ENCODE data around the gene SNRPD2.

The SNRPD2 gene

DNA sequence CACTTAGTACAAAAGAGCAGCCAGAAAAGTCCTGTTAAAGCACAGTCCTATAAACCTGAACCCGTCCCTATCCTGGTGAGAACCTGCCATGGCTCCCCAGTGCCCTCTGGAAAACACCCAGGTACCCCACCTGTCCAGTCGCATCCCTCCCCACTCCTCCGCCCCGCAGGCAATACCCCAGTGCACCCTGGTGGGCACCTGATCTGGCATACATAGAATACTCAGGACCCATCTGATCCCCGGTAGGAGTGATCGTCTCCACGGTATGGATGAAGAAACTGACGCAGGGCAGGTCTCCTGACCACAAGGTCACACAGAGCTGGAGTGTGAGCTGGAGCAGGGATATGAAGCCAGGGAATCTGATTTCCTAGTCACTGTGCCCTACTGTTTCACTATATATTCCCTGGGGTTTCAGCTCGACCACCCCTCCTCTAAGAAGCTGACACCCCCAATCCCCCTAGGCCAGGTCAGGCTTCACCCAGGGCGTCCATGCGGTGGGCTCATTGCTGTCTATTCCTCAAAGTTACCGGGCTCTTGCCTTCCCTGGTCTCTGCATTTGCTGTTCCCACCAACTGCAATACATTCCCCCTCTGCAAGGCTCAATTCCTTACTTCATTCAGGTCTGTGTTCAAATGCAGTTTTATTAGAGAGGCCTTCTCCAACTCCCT, 26.4 kb upstream of the SNRPD2 start:
- H3K9me3 ChIP-seq (ENCODE audit: insufficient read depth, low read length), result no peaks in the 10 kb centered on the region
- no peaks in the 10 kb centered on the region for H3K27me3 ChIP-seq (ENCODE audit: low read length)
- H3K9me2 ChIP-seq (replicated peaks; ENCODE audit: insufficient read depth, low read length), result no peaks in the 10 kb centered on the region
- no peaks in the 10 kb centered on the region for H4K20me1 ChIP-seq (ENCODE audit: low read depth, low read length)
- H3F3A ChIP-seq (ENCODE audit: insufficient read depth), result peaks cover 11% of the 10 kb centered on the region
- H3K36me3 ChIP-seq (ENCODE audit: low read length), result no peaks in the 10 kb centered on the region
- H3K27ac ChIP-seq (ENCODE audit: low read depth, low read length), result peak overlapping the region; percentile 79
- no peak for TF ChIP-seq EZH2phosphoT487 (conservative IDR thresholded peaks at IDR 0.05; ENCODE audit: low read length)
- TF ChIP-seq, protein P1, sequence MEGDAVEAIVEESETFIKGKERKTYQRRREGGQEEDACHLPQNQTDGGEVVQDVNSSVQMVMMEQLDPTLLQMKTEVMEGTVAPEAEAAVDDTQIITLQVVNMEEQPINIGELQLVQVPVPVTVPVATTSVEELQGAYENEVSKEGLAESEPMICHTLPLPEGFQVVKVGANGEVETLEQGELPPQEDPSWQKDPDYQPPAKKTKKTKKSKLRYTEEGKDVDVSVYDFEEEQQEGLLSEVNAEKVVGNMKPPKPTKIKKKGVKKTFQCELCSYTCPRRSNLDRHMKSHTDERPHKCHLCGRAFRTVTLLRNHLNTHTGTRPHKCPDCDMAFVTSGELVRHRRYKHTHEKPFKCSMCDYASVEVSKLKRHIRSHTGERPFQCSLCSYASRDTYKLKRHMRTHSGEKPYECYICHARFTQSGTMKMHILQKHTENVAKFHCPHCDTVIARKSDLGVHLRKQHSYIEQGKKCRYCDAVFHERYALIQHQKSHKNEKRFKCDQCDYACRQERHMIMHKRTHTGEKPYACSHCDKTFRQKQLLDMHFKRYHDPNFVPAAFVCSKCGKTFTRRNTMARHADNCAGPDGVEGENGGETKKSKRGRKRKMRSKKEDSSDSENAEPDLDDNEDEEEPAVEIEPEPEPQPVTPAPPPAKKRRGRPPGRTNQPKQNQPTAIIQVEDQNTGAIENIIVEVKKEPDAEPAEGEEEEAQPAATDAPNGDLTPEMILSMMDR (IDR thresholded peaks at IDR 0.05; ENCODE audit: insufficient read depth, low read length, poor library complexity, severe bottlenecking), result no peak
- no peak overlapping the region for H2AFZ ChIP-seq (ENCODE audit: low read depth, low read length, severe bottlenecking)
- H3K4me3 ChIP-seq (ENCODE audit: insufficient read depth, low read length, poor library complexity, severe bottlenecking), result peak overlapping the region; percentile 53
- H3K4me2 ChIP-seq (ENCODE audit: low read depth, low read length, poor library complexity, severe bottlenecking), result peak overlapping the region; percentile 70
- H3K9ac ChIP-seq (ENCODE audit: low read length), result peak overlapping the region; percentile 89
- H3K79me2 ChIP-seq (ENCODE audit: insufficient read depth, low read length), result peaks cover 45% of the 10 kb centered on the region

DNA sequence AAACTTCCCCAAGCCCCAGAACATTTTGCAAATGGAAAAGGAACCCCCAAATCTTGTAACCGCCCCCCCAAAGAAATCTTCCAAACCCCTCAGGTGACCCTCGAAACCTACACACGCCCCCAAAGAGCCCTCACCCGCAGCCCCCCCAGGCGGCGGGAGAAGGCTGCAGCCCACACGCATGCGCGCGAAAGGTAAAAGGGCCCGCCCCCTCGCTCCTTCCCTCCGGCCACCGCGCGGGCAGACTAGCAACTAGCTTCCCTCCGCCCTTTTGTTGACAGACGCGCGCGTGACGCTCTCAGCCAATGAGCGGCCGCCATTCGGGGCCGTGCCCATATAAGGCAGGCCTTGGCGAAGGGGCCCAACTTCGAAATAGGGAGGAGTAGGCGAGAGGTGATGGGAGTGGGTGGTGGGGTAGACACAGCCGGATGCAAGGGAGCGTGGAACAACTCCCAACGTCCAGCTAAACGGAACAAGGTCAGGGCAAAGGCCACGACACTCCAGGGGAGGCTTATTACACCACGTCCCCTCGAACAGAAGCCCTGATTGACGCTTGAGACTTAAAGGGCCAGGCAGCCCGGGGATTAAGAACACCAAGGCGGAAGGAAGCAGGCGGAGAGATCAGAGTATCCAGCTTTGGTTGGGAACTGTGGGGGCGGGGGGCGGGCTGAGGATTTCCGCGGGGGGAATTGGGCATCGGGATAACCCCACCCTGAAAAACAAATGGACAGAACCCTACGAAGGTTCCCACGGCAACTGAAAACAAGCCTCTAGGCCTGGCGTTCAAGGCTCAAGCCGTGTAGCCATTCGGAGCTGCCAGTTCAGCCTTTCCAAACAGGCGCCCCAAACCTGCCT, 25.6 kb upstream of the SNRPD2 start:
- no peak for TF ChIP-seq EZH2phosphoT487 (conservative IDR thresholded peaks at IDR 0.05; ENCODE audit: low read length)
- TF ChIP-seq, protein P1 (IDR thresholded peaks at IDR 0.05; ENCODE audit: insufficient read depth, low read length, poor library complexity, severe bottlenecking), result peak; percentile 12
- H3K9ac ChIP-seq (ENCODE audit: low read length), result peak overlapping the region; percentile 89

DNA sequence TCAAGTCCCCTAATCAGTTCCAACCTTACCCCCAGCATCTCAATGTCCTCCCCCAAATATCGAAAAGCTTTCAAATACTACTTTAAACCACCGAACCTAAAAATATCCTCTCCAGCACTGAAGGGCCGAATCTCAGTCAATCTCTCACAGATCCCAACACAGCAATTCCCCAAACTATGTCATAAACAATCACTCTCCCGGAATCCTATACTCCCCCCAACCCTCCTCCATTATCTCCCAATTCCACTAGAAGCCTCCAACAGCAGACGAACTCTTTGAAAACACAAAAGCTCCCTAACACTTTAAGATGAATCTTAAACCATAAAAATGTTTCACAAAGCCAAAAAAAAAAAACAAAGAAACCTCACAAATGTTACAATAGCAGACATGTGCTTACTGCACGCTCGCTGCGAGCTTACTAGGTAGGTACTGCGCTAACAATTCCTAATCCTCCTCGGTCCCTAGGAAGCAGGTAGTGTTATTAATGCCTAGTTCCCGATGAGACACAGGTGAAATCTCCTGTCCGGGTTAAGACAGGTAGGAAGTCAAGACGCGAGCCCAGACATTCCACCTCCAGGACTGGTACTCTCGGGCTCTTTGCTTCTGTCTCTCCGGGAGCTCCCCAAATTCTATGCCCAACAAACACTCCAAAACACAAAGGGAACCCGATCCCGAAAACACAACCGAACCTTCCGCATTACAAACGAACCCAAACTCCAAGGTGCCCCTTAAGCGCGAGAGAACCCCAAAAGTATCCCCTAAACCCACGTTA, 24.8 kb upstream of the SNRPD2 start:
- H2AFZ ChIP-seq (ENCODE audit: low read depth, low read length, severe bottlenecking), result peak overlapping the region; percentile 38
- H3K36me3 ChIP-seq (ENCODE audit: low read length), result no peaks in the 10 kb centered on the region
- no peaks in the 10 kb centered on the region for H3K27me3 ChIP-seq (ENCODE audit: low read length)
- H3K9ac ChIP-seq (ENCODE audit: low read length), result peak overlapping the region; percentile 89
- H3K27ac ChIP-seq (ENCODE audit: low read depth, low read length), result peak overlapping the region; percentile 73
- no peaks in the 10 kb centered on the region for H3K9me3 ChIP-seq (ENCODE audit: insufficient read depth, low read length)
- no peaks in the 10 kb centered on the region for H3K9me2 ChIP-seq (replicated peaks; ENCODE audit: insufficient read depth, low read length)
- no peaks in the 10 kb centered on the region for H4K20me1 ChIP-seq (ENCODE audit: low read depth, low read length)
- H3F3A ChIP-seq (ENCODE audit: insufficient read depth), result peaks cover 11% of the 10 kb centered on the region
- peak overlapping the region; percentile 80 for H3K4me3 ChIP-seq (ENCODE audit: insufficient read depth, low read length, poor library complexity, severe bottlenecking)
- H3K79me2 ChIP-seq (ENCODE audit: insufficient read depth, low read length), result peaks cover 51% of the 10 kb centered on the region
- TF ChIP-seq, protein P1 (IDR thresholded peaks at IDR 0.05; ENCODE audit: insufficient read depth, low read length, poor library complexity, severe bottlenecking), result no peak
- no peak for TF ChIP-seq EZH2phosphoT487 (conservative IDR thresholded peaks at IDR 0.05; ENCODE audit: low read length)
- H3K4me2 ChIP-seq (ENCODE audit: low read depth, low read length, poor library complexity, severe bottlenecking), result peak overlapping the region; percentile 95

More for the DNA sequence above, 25.6 kb upstream of the SNRPD2 start:
- Histone ChIP-seq H3K9me2 (replicated peaks; ENCODE audit: insufficient read depth, low read length) (no peaks in the 10 kb centered on the region), H3K4me2 (ENCODE audit: low read depth, low read length, poor library complexity, severe bottlenecking) (peak overlapping the region; percentile 95), H3K36me3 (ENCODE audit: low read length) (no peaks in the 10 kb centered on the region), H4K20me1 (ENCODE audit: low read depth, low read length) (no peaks in the 10 kb centered on the region), H3K4me3 (ENCODE audit: insufficient read depth, low read length, poor library complexity, severe bottlenecking) (peak overlapping the region; percentile 80), H2AFZ (ENCODE audit: low read depth, low read length, severe bottlenecking) (peak overlapping the region; percentile 38), H3F3A (ENCODE audit: insufficient read depth) (peaks cover 11% of the 10 kb centered on the region), H3K79me2 (ENCODE audit: insufficient read depth, low read length) (peaks cover 45% of the 10 kb centered on the region), H3K27ac (ENCODE audit: low read depth, low read length) (peak overlapping the region; percentile 79), H3K9me3 (ENCODE audit: insufficient read depth, low read length) (no peaks in the 10 kb centered on the region), H3K27me3 (ENCODE audit: low read length) (no peaks in the 10 kb centered on the region)
